Astrocyte (in vitro differentiated cells and primary cell): Measurements from ENCODE around the gene C1QTNF2.

Source experiments
- CTCF ChIP-seq: IDR thresholded peaks from 2 replicates; pipeline ENCODE4 v1.5.1; 2011; ENCODE audit warnings: low read depth, mild to moderate bottlenecking, inconsistent platforms, low read length, moderate library complexity; ENCODE audit not compliant: insufficient read depth
- EZH2 ChIP-seq: IDR thresholded peaks from 2 replicates; pipeline ENCODE4 v1.6.1; 2012; ENCODE audit warnings: mild to moderate bottlenecking, low read length, inconsistent platforms; ENCODE audit not compliant: insufficient read depth

GRCh38 chr5:160356550-160357347 is 13.7 kb downstream of the C1QTNF2 start:
- TF ChIP-seq CTCF = no peak
- TF ChIP-seq EZH2 = no peak
